BLaER1 (cell line): Measurements from ENCODE around the gene XPNPEP1.
"Not testable (repeated sequence)": the region's sequence is repeated elsewhere in the genome, so short reads cannot be mapped to it uniquely, and the experiment has no call there.

Source experiments
- H3K27ac ChIP-seq: shearing (Covaris generic); formaldehyde crosslinking; 2 replicates; pipeline ENCODE4 v1.8.1; 2022
- H3K27me3 ChIP-seq: shearing (Covaris generic); formaldehyde crosslinking; 2 replicates; pipeline ENCODE4 v1.8.1; 2022
- H3K36me3 ChIP-seq: shearing (Covaris generic); formaldehyde crosslinking; 2 replicates; pipeline ENCODE4 v1.8.1; 2022
- H3K4me1 ChIP-seq: shearing (Covaris generic); formaldehyde crosslinking; 2 replicates; pipeline ENCODE4 v1.8.1; 2022
- H3K4me2 ChIP-seq: shearing (Covaris generic); formaldehyde crosslinking; 2 replicates; pipeline ENCODE4 v1.8.1; 2022
- H3K4me3 ChIP-seq: shearing (Covaris generic); formaldehyde crosslinking; 2 replicates; pipeline ENCODE4 v1.8.1; 2022
- H3K9ac ChIP-seq: shearing (Covaris generic); formaldehyde crosslinking; 2 replicates; pipeline ENCODE4 v1.8.1; 2022
- H3K9me3 ChIP-seq: shearing (Covaris generic); formaldehyde crosslinking; 2 replicates; pipeline ENCODE4 v1.8.1; 2022
- H4K20me1 ChIP-seq: shearing (Covaris generic); formaldehyde crosslinking; 2 replicates; pipeline ENCODE4 v1.8.1; 2022
- Cebpa-rat ChIP-seq: shearing (Covaris generic); IDR thresholded peaks from 2 replicates; pipeline ENCODE4 v1.8.1; 2022

XPNPEP1 gene

GRCh38 chr10:109924967-109925620, 1.8 kb upstream of the XPNPEP1 start:
- Histone ChIP-seq H3K27me3 (no peaks in the 10 kb centered on the region), H3K4me3 (no peak overlapping the region), H3K9ac (no peak overlapping the region), H3K4me1 (peaks cover 21% of the 10 kb centered on the region), H3K27ac (no peak overlapping the region), H3K9me3 (no peaks in the 10 kb centered on the region), H3K4me2 (no peak overlapping the region), H4K20me1 (no peaks in the 10 kb centered on the region; the same call in 1 of the 2 replicates), H3K36me3 (peaks cover 15% of the 10 kb centered on the region)
- no peak for TF ChIP-seq Cebpa-rat

DNA sequence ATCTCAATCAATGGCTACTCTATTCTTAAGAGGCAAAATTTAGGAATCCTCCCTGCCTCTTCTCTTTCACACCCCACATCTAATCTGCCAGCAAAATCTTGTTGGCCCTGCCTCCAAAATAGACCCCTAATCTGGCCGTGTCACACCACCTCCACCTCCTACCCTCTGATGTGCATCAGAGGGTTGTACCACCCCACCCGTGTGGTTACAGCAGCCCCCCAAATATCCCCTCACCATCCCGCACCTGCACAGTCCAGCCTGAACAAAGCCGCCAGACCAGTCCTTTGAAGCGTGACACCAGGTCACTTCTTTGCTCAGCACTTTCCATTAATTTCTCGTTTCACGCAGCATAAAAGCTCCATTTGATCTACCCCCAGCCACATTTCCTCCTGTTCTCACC, 776 bp upstream of the XPNPEP1 start:
- Histone ChIP-seq H3K9ac (no peak overlapping the region), H3K4me1 (peaks cover 21% of the 10 kb centered on the region), H3K27me3 (no peaks in the 10 kb centered on the region)

GRCh38 chr10:109922358-109922975, 844 bp downstream of the XPNPEP1 start:
- Histone ChIP-seq H3K9ac (peak overlapping the region; percentile 82), H4K20me1 (no peaks in the 10 kb centered on the region; the same call in 1 of the 2 replicates), H3K4me3 (peak overlapping the region; percentile 81), H3K9me3 (peaks cover 18% of the 10 kb centered on the region), H3K27ac (peak overlapping the region; percentile 82), H3K4me1 (peaks cover 21% of the 10 kb centered on the region), H3K27me3 (no peaks in the 10 kb centered on the region), H3K36me3 (peaks cover 20% of the 10 kb centered on the region), H3K4me2 (peak overlapping the region; percentile 89)
- TF ChIP-seq Cebpa-rat, result no peak

More for the DNA sequence above, 776 bp upstream of the XPNPEP1 start:
- no peak for TF ChIP-seq Cebpa-rat
- Histone ChIP-seq H3K36me3 (peaks cover 15% of the 10 kb centered on the region), H3K4me3 (peak overlapping the region; percentile 81), H3K9me3 (peaks cover 8% of the 10 kb centered on the region), H4K20me1 (no peaks in the 10 kb centered on the region; the same call in 1 of the 2 replicates), H3K4me2 (peak overlapping the region; percentile 89), H3K27ac (no peak overlapping the region)

DNA sequence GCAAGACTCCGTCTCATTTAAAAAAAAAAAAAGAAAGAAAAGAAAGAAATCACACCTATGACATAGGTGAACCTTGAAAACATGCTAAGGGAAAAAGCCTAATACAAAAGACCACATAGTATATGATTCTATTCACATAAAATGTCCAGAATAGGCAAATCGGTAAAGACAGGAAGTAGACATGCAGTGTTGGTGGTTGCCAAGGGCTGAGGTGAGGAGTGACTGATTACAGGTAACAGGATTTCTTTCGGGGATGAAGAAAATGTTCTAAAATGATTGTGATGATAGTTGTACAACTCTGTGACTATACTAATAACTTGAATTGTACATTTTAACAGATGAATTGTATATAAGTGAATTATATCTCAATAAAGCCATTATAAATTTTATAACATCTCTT, 3.3 kb downstream of the XPNPEP1 start:
- Histone ChIP-seq H3K36me3 (peaks cover 20% of the 10 kb centered on the region), H3K9me3 (peaks cover 28% of the 10 kb centered on the region), H3K27me3 (no peaks in the 10 kb centered on the region), H3K4me2 (no peak overlapping the region), H3K4me1 (peaks cover 34% of the 10 kb centered on the region), H3K27ac (no peak overlapping the region), H3K9ac (no peak overlapping the region), H3K4me3 (no peak overlapping the region), H4K20me1 (peaks cover 9% of the 10 kb centered on the region; the same call in 1 of the 2 replicates)
- no peak for TF ChIP-seq Cebpa-rat

GRCh38 chr10:109919220-109919619, 4.1 kb downstream of the XPNPEP1 start:
- Histone ChIP-seq H3K36me3 (peaks cover 20% of the 10 kb centered on the region), H3K4me3 (no peak overlapping the region), H4K20me1 (peaks cover 9% of the 10 kb centered on the region; the same call in 1 of the 2 replicates), H3K27ac (no peak overlapping the region), H3K9ac (no peak overlapping the region), H3K9me3 (peaks cover 28% of the 10 kb centered on the region), H3K27me3 (no peaks in the 10 kb centered on the region), H3K4me1 (peaks cover 38% of the 10 kb centered on the region), H3K4me2 (no peak overlapping the region)
- TF ChIP-seq Cebpa-rat, result no peak

GRCh38 chr10:109918707-109919106, 4.6 kb downstream of the XPNPEP1 start:
- not testable (repeated sequence) for H3K4me3 ChIP-seq, H3K27me3 ChIP-seq, H3K4me2 ChIP-seq, H3K9ac ChIP-seq, H4K20me1 ChIP-seq, H3K27ac ChIP-seq
- Histone ChIP-seq H3K9me3 (peaks cover 28% of the 10 kb centered on the region), H3K36me3 (peaks cover 24% of the 10 kb centered on the region), H3K4me1 (peaks cover 34% of the 10 kb centered on the region)

DNA sequence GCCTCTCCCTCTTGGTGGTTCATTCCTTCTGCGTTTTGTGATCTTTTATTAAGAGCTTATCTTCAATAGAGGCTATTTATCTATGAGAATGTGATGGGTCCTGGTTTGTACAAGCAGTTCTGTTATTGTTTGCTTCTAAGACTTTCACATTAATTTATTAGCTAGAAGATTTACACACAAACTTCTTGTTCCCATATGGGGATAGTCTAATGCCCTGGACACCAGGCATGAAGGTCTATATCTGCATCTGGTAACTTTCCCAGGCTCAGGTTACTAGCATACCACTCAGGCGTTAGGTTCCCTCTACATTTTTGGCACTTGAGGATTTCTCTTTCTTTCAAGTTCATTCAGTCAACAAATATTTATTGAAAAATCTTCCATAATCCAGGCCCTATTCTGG, 7.7 kb downstream of the XPNPEP1 start:
- Histone ChIP-seq H3K27me3 (no peaks in the 10 kb centered on the region), H4K20me1 (peaks cover 9% of the 10 kb centered on the region; the same call in 1 of the 2 replicates), H3K9me3 (peaks cover 28% of the 10 kb centered on the region), H3K9ac (no peak overlapping the region), H3K27ac (no peak overlapping the region), H3K4me1 (peaks cover 23% of the 10 kb centered on the region), H3K4me3 (no peak overlapping the region), H3K36me3 (peaks cover 40% of the 10 kb centered on the region), H3K4me2 (peak overlapping the region; percentile 20)
- TF ChIP-seq Cebpa-rat, result no peak

- Histone ChIP-seq H3K9me3 (peaks cover 28% of the 10 kb centered on the region), H4K20me1 (peaks cover 9% of the 10 kb centered on the region; the same call in 1 of the 2 replicates), H3K36me3 (peaks cover 41% of the 10 kb centered on the region), H3K27me3 (no peaks in the 10 kb centered on the region), H3K27ac (no peak overlapping the region), H3K9ac (no peak overlapping the region), H3K4me2 (peak overlapping the region; percentile 20), H3K4me1 (peaks cover 29% of the 10 kb centered on the region), H3K4me3 (no peak overlapping the region)
- no peak for TF ChIP-seq Cebpa-rat
Observed at GRCh38 chr10:109914966-109915365, 8.3 kb downstream of the XPNPEP1 start.

- Histone ChIP-seq H3K4me2 (no peak overlapping the region), H3K36me3 (peaks cover 54% of the 10 kb centered on the region), H3K27ac (no peak overlapping the region), H3K4me1 (peaks cover 30% of the 10 kb centered on the region), H3K4me3 (no peak overlapping the region), H3K9me3 (peaks cover 19% of the 10 kb centered on the region), H3K27me3 (no peaks in the 10 kb centered on the region), H4K20me1 (peaks cover 9% of the 10 kb centered on the region; the same call in 1 of the 2 replicates), H3K9ac (no peak overlapping the region)
- TF ChIP-seq Cebpa-rat, result no peak
Observed at GRCh38 chr10:109913306-109913892, 9.9 kb downstream of the XPNPEP1 start.
